IMR-90 (cell line): Measurements from ENCODE around the gene SLC45A2.

ENCODE experiments used
- CEBPB ChIP-seq: IDR thresholded peaks from 2 replicates; pipeline ENCODE4 v1.6.1; 2012; ENCODE audit warnings: low read depth, low read length, improper control_type of control experiment
- CTCF ChIP-seq: conservative IDR thresholded peaks from 2 replicates; pipeline ENCODE4 v1.5.1; 2012; ENCODE audit warnings: mild to moderate bottlenecking, low read depth, low read length, improper control_type of control experiment
- MAZ ChIP-seq: IDR thresholded peaks from 2 replicates; pipeline ENCODE4 v1.6.1; 2012; ENCODE audit warnings: low read depth, mild to moderate bottlenecking, low read length, improper control_type of control experiment, moderate library complexity, borderline replicate concordance
- MXI1 ChIP-seq: IDR thresholded peaks from 2 replicates; pipeline ENCODE4 v1.6.1; 2012; ENCODE audit warnings: low read depth, mild to moderate bottlenecking, low read length, moderate library complexity, borderline replicate concordance
- POLR2A ChIP-seq: IDR thresholded peaks from 2 replicates; pipeline ENCODE4 v1.6.1; 2012; ENCODE audit warnings: mild to moderate bottlenecking, low read depth, low read length
- RAD21 ChIP-seq: IDR thresholded peaks from 2 replicates; pipeline ENCODE4 v1.6.1; 2012; ENCODE audit warnings: low read length, improper control_type of control experiment
- TF ChIP-seq, protein P1 (sequence below): fragments of 150-350 bp; IDR thresholded peaks from 2 replicates; pipeline ENCODE4 v1.6.1; 2017; ENCODE audit warnings: mild to moderate bottlenecking, antibody characterized with exemption, low read length, low read depth
- TF ChIP-seq, protein P2 (sequence below): fragments of 150-350 bp; IDR thresholded peaks from 2 replicates; pipeline ENCODE4 v1.6.1; 2016; ENCODE audit warnings: low read depth, mild to moderate bottlenecking, low read length, moderate library complexity, borderline replicate concordance

GRCh38 chr5:33984178-33984577, 315 bp downstream of the SLC45A2 start:
- TF ChIP-seq MAZ (no peak), POLR2A (no peak), RAD21 (no peak), CTCF (no peak), CEBPB (no peak), MXI1 (no peak)
- TF ChIP-seq, protein P1, sequence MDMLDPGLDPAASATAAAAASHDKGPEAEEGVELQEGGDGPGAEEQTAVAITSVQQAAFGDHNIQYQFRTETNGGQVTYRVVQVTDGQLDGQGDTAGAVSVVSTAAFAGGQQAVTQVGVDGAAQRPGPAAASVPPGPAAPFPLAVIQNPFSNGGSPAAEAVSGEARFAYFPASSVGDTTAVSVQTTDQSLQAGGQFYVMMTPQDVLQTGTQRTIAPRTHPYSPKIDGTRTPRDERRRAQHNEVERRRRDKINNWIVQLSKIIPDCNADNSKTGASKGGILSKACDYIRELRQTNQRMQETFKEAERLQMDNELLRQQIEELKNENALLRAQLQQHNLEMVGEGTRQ: no peak
- TF ChIP-seq, protein P2, sequence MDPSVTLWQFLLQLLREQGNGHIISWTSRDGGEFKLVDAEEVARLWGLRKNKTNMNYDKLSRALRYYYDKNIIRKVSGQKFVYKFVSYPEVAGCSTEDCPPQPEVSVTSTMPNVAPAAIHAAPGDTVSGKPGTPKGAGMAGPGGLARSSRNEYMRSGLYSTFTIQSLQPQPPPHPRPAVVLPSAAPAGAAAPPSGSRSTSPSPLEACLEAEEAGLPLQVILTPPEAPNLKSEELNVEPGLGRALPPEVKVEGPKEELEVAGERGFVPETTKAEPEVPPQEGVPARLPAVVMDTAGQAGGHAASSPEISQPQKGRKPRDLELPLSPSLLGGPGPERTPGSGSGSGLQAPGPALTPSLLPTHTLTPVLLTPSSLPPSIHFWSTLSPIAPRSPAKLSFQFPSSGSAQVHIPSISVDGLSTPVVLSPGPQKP: no peak
